PFSK-1 (cell line): ENCODE data around the gene CRADD.

Source experiments
- FOXP2 ChIP-seq: optimal IDR thresholded peaks from 2 replicates; pipeline ENCODE3; 2011; ENCODE audit warnings: borderline replicate concordance, control low read depth, inconsistent platforms; ENCODE audit not compliant: insufficient read depth; ENCODE audit errors: extremely low read length, extremely low read depth
- POLR2AphosphoS5 ChIP-seq: IDR thresholded peaks from 2 replicates; pipeline ENCODE4 v1.6.1; 2012; ENCODE audit warnings: low read depth, mild to moderate bottlenecking, control low read depth, low read length, moderate library complexity
- REST ChIP-seq, 2 experiments: IDR thresholded peaks; 2 replicates each; pipeline versions ENCODE4 v1.6.1 to v1.8.0; 2011 to 2012; ENCODE audit warnings: low read depth in 2 of 2, low read length in 2 of 2, control low read depth in 1 of 2, inconsistent platforms in 1 of 2, mild to moderate bottlenecking in 1 of 2, moderate library complexity in 1 of 2; ENCODE audit not compliant: insufficient read depth in 1 of 2
- SIN3A ChIP-seq: IDR thresholded peaks from 2 replicates; pipeline ENCODE4 v1.6.1; 2012; ENCODE audit warnings: mild to moderate bottlenecking, low read length, moderate library complexity, borderline replicate concordance; ENCODE audit not compliant: insufficient read depth
- TAF1 ChIP-seq: IDR thresholded peaks from 2 replicates; pipeline ENCODE4 v1.6.1; 2012; ENCODE audit warnings: low read length, control low read depth, borderline replicate concordance; ENCODE audit not compliant: insufficient read depth

Gene CRADD

GRCh38 chr12:93894391-93895088, 217.4 kb downstream of the CRADD start:
- TF ChIP-seq FOXP2 (peak; percentile 12), SIN3A (no peak), TAF1 (no peak), POLR2AphosphoS5 (no peak), REST (IDR thresholded peaks at IDR 0.05; ENCODE audit: insufficient read depth in 1 of 2, low read depth in 2 of 2, low read length in 2 of 2) (no peak)

- no peak for TF ChIP-seq TAF1
- no peak for TF ChIP-seq REST (IDR thresholded peaks at IDR 0.05; ENCODE audit: insufficient read depth in 1 of 2, low read depth in 2 of 2, low read length in 2 of 2)
- TF ChIP-seq SIN3A = no peak
- no peak for TF ChIP-seq FOXP2
- no peak for TF ChIP-seq POLR2AphosphoS5
Measured at GRCh38 chr12:93895089-93895445, 217.9 kb downstream of the CRADD start.

GRCh38 chr12:93896427-93896826, 219.3 kb downstream of the CRADD start:
- TF ChIP-seq SIN3A = no peak
- no peak for TF ChIP-seq REST (IDR thresholded peaks at IDR 0.05; ENCODE audit: insufficient read depth in 1 of 2, low read depth in 2 of 2, low read length in 2 of 2)
- no peak for TF ChIP-seq FOXP2

- TF ChIP-seq SIN3A (no peak), POLR2AphosphoS5 (no peak), TAF1 (no peak), FOXP2 (no peak)
Measured at GRCh38 chr12:93896952-93897351, 219.8 kb downstream of the CRADD start.

GRCh38 chr12:93901739-93902138, 224.6 kb downstream of the CRADD start:
- TF ChIP-seq SIN3A = no peak
- TF ChIP-seq FOXP2 = no peak
- no peak for TF ChIP-seq REST (IDR thresholded peaks at IDR 0.05; ENCODE audit: insufficient read depth in 1 of 2, low read depth in 2 of 2, low read length in 2 of 2)
- no peak for TF ChIP-seq TAF1
- no peak for TF ChIP-seq POLR2AphosphoS5
